Lower leg skin (tissue), 3 donors: ENCODE data around the gene SLC41A2.

Experiments used
- POLR2A ChIP-seq, 2 donors: fragments of 450-650 bp; IDR thresholded peaks; one replicate each; pipeline ENCODE4 v1.6.1; 2016 to 2017; ENCODE audit warnings: antibody characterized with exemption in 2 of 2, mild to moderate bottlenecking in 1 of 2, moderate library complexity in 1 of 2
- TF ChIP-seq, protein P1 (sequence below), 3 donors: fragments of 450-650 bp; IDR thresholded peaks; one replicate each; pipeline ENCODE4 v1.5.1; 2016; ENCODE audit warnings: antibody characterized with exemption in 3 of 3, mild to moderate bottlenecking in 3 of 3, moderate library complexity in 2 of 3

- TF ChIP-seq, protein P1, sequence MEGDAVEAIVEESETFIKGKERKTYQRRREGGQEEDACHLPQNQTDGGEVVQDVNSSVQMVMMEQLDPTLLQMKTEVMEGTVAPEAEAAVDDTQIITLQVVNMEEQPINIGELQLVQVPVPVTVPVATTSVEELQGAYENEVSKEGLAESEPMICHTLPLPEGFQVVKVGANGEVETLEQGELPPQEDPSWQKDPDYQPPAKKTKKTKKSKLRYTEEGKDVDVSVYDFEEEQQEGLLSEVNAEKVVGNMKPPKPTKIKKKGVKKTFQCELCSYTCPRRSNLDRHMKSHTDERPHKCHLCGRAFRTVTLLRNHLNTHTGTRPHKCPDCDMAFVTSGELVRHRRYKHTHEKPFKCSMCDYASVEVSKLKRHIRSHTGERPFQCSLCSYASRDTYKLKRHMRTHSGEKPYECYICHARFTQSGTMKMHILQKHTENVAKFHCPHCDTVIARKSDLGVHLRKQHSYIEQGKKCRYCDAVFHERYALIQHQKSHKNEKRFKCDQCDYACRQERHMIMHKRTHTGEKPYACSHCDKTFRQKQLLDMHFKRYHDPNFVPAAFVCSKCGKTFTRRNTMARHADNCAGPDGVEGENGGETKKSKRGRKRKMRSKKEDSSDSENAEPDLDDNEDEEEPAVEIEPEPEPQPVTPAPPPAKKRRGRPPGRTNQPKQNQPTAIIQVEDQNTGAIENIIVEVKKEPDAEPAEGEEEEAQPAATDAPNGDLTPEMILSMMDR (IDR thresholded peaks at IDR 0.05) = no peak
- TF ChIP-seq POLR2A (IDR thresholded peaks at IDR 0.05) = no peak
Observed at GRCh38 chr12:104957719-104958000, 430 bp downstream of the SLC41A2 start.
